ENCODE measurements around the gene OR10A2.
"Not testable (repeated sequence)": the region's sequence is repeated elsewhere in the genome, so short reads cannot be mapped to it uniquely, and the experiment has no call there.

Gene OR10A2

GRCh38 chr11:6845383-6845782 is 17.5 kb upstream of the OR10A2 start, which contains the start of gene OR10A5:
Gene OR10A5 (plus strand): TSS chr11:6845683. CDS start chr11:6845683, 0 bp downstream.
- H3K27me3 ChIP-seq (ENCODE audit: control insufficient read depth, insufficient read depth, low read length) = no peaks in the 10 kb centered on the region
- no peak within 1 kb of the TSS for H3K9ac ChIP-seq (ENCODE audit: low read depth, low read length)
- H3K4me1 ChIP-seq (ENCODE audit: control insufficient read depth, insufficient read depth, low read length) = no peaks in the 10 kb centered on the region
- no peak within 1 kb of the TSS for H3K4me2 ChIP-seq (ENCODE audit: low read length)
- no peaks in the 10 kb centered on the region for H3K9me3 ChIP-seq (replicated peaks; ENCODE audit: low read length)
- H3K4me3 ChIP-seq (ENCODE audit: low read length) = no peak within 1 kb of the TSS
- H3K36me3 ChIP-seq (ENCODE audit: insufficient read depth, low read length) = no peaks in the 10 kb centered on the region

- Histone ChIP-seq H3K36me3 (ENCODE audit: insufficient read depth, low read length) (no peaks in the 10 kb centered on the region), H3K4me3 (ENCODE audit: low read length) (no peak overlapping the region), H3K4me1 (ENCODE audit: control insufficient read depth, insufficient read depth, low read length) (no peaks in the 10 kb centered on the region), H3K4me2 (ENCODE audit: low read length) (no peak overlapping the region), H3K9me3 (replicated peaks; ENCODE audit: low read length) (no peaks in the 10 kb centered on the region), H3K27me3 (ENCODE audit: control insufficient read depth, insufficient read depth, low read length) (no peaks in the 10 kb centered on the region), H3K9ac (ENCODE audit: low read depth, low read length) (no peak overlapping the region)
These were observed 12.3 kb upstream of the OR10A2 start for GRCh38 chr11:6850526-6850925.

GRCh38 chr11:6854801-6855200 is 8.1 kb upstream of the OR10A2 start:
- H3K9ac ChIP-seq (ENCODE audit: low read depth, low read length); H3K9me3 ChIP-seq (replicated peaks; ENCODE audit: low read length); H3K36me3 ChIP-seq (ENCODE audit: insufficient read depth, low read length); H3K4me1 ChIP-seq (ENCODE audit: control insufficient read depth, insufficient read depth, low read length); H3K4me3 ChIP-seq (ENCODE audit: low read length); H3K27me3 ChIP-seq (ENCODE audit: control insufficient read depth, insufficient read depth, low read length); H3K4me2 ChIP-seq (ENCODE audit: low read length): not testable (repeated sequence)

GRCh38 chr11:6855971-6856541 is 6.8 kb upstream of the OR10A2 start:
- no peak overlapping the region for H3K4me2 ChIP-seq (ENCODE audit: low read length)
- no peak overlapping the region for H3K4me3 ChIP-seq (ENCODE audit: low read length)
- no peaks in the 10 kb centered on the region for H3K27me3 ChIP-seq (ENCODE audit: control insufficient read depth, insufficient read depth, low read length)
- no peaks in the 10 kb centered on the region for H3K4me1 ChIP-seq (ENCODE audit: control insufficient read depth, insufficient read depth, low read length)
- H3K9ac ChIP-seq (ENCODE audit: low read depth, low read length) = no peak overlapping the region
- H3K9me3 ChIP-seq (replicated peaks; ENCODE audit: low read length) = no peaks in the 10 kb centered on the region
- H3K36me3 ChIP-seq (ENCODE audit: insufficient read depth, low read length) = no peaks in the 10 kb centered on the region

- H3K36me3 ChIP-seq (ENCODE audit: insufficient read depth, low read length) = no peaks in the 10 kb centered on the region
- H3K4me1 ChIP-seq (ENCODE audit: control insufficient read depth, insufficient read depth, low read length) = no peaks in the 10 kb centered on the region
- H3K4me3 ChIP-seq (ENCODE audit: low read length) = no peak overlapping the region
- H3K4me2 ChIP-seq (ENCODE audit: low read length) = no peak overlapping the region
- H3K27me3 ChIP-seq (ENCODE audit: control insufficient read depth, insufficient read depth, low read length) = no peaks in the 10 kb centered on the region
- H3K9me3 ChIP-seq (replicated peaks; ENCODE audit: low read length) = no peaks in the 10 kb centered on the region
- no peak overlapping the region for H3K9ac ChIP-seq (ENCODE audit: low read depth, low read length)
These were observed 6.0 kb upstream of the OR10A2 start for GRCh38 chr11:6856871-6857270.

- no peaks in the 10 kb centered on the region for H3K36me3 ChIP-seq (ENCODE audit: insufficient read depth, low read length)
- no peaks in the 10 kb centered on the region for H3K9me3 ChIP-seq (replicated peaks; ENCODE audit: low read length)
- no peaks in the 10 kb centered on the region for H3K4me1 ChIP-seq (ENCODE audit: control insufficient read depth, insufficient read depth, low read length)
- H3K9ac ChIP-seq (ENCODE audit: low read depth, low read length) = no peak overlapping the region
- no peaks in the 10 kb centered on the region for H3K27me3 ChIP-seq (ENCODE audit: control insufficient read depth, insufficient read depth, low read length)
- H3K4me2 ChIP-seq (ENCODE audit: low read length) = no peak overlapping the region
- no peak overlapping the region for H3K4me3 ChIP-seq (ENCODE audit: low read length)
These were observed 1.6 kb downstream of the OR10A2 start for GRCh38 chr11:6864438-6864837.

GRCh38 chr11:6871278-6871677 is 8.4 kb downstream of the OR10A2 start:
- Histone ChIP-seq H3K4me1 (ENCODE audit: control insufficient read depth, insufficient read depth, low read length) (no peaks in the 10 kb centered on the region), H3K27me3 (ENCODE audit: control insufficient read depth, insufficient read depth, low read length) (no peaks in the 10 kb centered on the region), H3K4me2 (ENCODE audit: low read length) (no peak overlapping the region), H3K36me3 (ENCODE audit: insufficient read depth, low read length) (no peaks in the 10 kb centered on the region), H3K4me3 (ENCODE audit: low read length) (no peak overlapping the region), H3K9ac (ENCODE audit: low read depth, low read length) (no peak overlapping the region), H3K9me3 (replicated peaks; ENCODE audit: low read length) (no peaks in the 10 kb centered on the region)

- Histone ChIP-seq H3K9me3 (replicated peaks; ENCODE audit: low read length) (no peaks in the 10 kb centered on the region), H3K36me3 (ENCODE audit: insufficient read depth, low read length) (no peaks in the 10 kb centered on the region), H3K4me1 (ENCODE audit: control insufficient read depth, insufficient read depth, low read length) (no peaks in the 10 kb centered on the region), H3K27me3 (ENCODE audit: control insufficient read depth, insufficient read depth, low read length) (peaks cover 4% of the 10 kb centered on the region), H3K9ac (ENCODE audit: low read depth, low read length) (no peak overlapping the region), H3K4me2 (ENCODE audit: low read length) (no peak overlapping the region), H3K4me3 (ENCODE audit: low read length) (no peak overlapping the region)
These were observed 12.9 kb downstream of the OR10A2 start for GRCh38 chr11:6875761-6876160.

- Histone ChIP-seq H3K36me3 (ENCODE audit: insufficient read depth, low read length) (no peaks in the 10 kb centered on the region), H3K4me2 (ENCODE audit: low read length) (no peak within 1 kb of the TSS), H3K9me3 (replicated peaks; ENCODE audit: low read length) (no peaks in the 10 kb centered on the region), H3K4me3 (ENCODE audit: low read length) (no peak within 1 kb of the TSS), H3K4me1 (ENCODE audit: control insufficient read depth, insufficient read depth, low read length) (no peaks in the 10 kb centered on the region), H3K27me3 (ENCODE audit: control insufficient read depth, insufficient read depth, low read length) (peaks cover 4% of the 10 kb centered on the region), H3K9ac (ENCODE audit: low read depth, low read length) (no peak within 1 kb of the TSS)
These were observed 13.5 kb downstream of the OR10A2 start, which contains the start of gene OR10A4 for GRCh38 chr11:6876325-6876724. Gene OR10A4 (plus strand): TSS chr11:6876625. CDS start chr11:6876648, 23 bp downstream.

GRCh38 chr11:6876914-6877313 is 14.1 kb downstream of the OR10A2 start:
- H3K9me3 ChIP-seq (replicated peaks; ENCODE audit: low read length) = no peaks in the 10 kb centered on the region
- H3K4me1 ChIP-seq (ENCODE audit: control insufficient read depth, insufficient read depth, low read length) = no peaks in the 10 kb centered on the region
- H3K4me2 ChIP-seq (ENCODE audit: low read length) = no peak overlapping the region
- no peaks in the 10 kb centered on the region for H3K36me3 ChIP-seq (ENCODE audit: insufficient read depth, low read length)
- no peak overlapping the region for H3K9ac ChIP-seq (ENCODE audit: low read depth, low read length)
- peaks cover 4% of the 10 kb centered on the region for H3K27me3 ChIP-seq (ENCODE audit: control insufficient read depth, insufficient read depth, low read length)
- H3K4me3 ChIP-seq (ENCODE audit: low read length) = no peak overlapping the region

GRCh38 chr11:6882751-6883150 is 19.9 kb downstream of the OR10A2 start:
- Histone ChIP-seq H3K36me3 (ENCODE audit: insufficient read depth, low read length) (no peaks in the 10 kb centered on the region), H3K27me3 (ENCODE audit: control insufficient read depth, insufficient read depth, low read length) (peaks cover 11% of the 10 kb centered on the region), H3K9ac (ENCODE audit: low read depth, low read length) (no peak overlapping the region), H3K4me1 (ENCODE audit: control insufficient read depth, insufficient read depth, low read length) (no peaks in the 10 kb centered on the region), H3K4me3 (ENCODE audit: low read length) (no peak overlapping the region), H3K4me2 (ENCODE audit: low read length) (no peak overlapping the region), H3K9me3 (replicated peaks; ENCODE audit: low read length) (no peaks in the 10 kb centered on the region)

GRCh38 chr11:6887711-6888110 is 24.9 kb downstream of the OR10A2 start:
- not testable (repeated sequence) for H3K9me3 ChIP-seq (replicated peaks; ENCODE audit: low read length); H3K4me1 ChIP-seq (ENCODE audit: control insufficient read depth, insufficient read depth, low read length); H3K27me3 ChIP-seq (ENCODE audit: control insufficient read depth, insufficient read depth, low read length); H3K36me3 ChIP-seq (ENCODE audit: insufficient read depth, low read length); H3K9ac ChIP-seq (ENCODE audit: low read depth, low read length); H3K4me2 ChIP-seq (ENCODE audit: low read length); H3K4me3 ChIP-seq (ENCODE audit: low read length)

Data from skeletal muscle satellite cell (primary cell).